ENCODE results near the gene THBS4. TPM values are rescaled to one million over a fixed set of nuclear protein-coding genes. Genes with fewer than 3 reads are reported as not detected.
A peak's percentile ranks its signal among the peaks of the same experiment; 100 is the strongest.

THBS4 gene
- total and polyA plus RNA-seq, 10 of the 15 experiments (the other 5 are each of a cell fraction or from before 2014, with no cell fraction given) = 0.31 to 1.7 (median 0.75) TPM

GRCh38 chr5:80054682-80055081 lies 19.5 kb downstream of the THBS4 start:
- Histone ChIP-seq H4K20me1 (ENCODE audit: control insufficient read depth, insufficient read depth) (no peaks in the 10 kb centered on the region), H3K36me3 (ENCODE audit: control insufficient read depth in 2 of 2, insufficient read depth in 2 of 2, low read length in 1 of 2) (no peaks in the 10 kb centered on the region), H3K27me3 (replicated peaks in 1 of 2; ENCODE audit: control insufficient read depth in 2 of 2, insufficient read depth in 2 of 2, low read length in 1 of 2) (no peaks in the 10 kb centered on the region; a peak in 2 of 4 replicates), H3K27ac (ENCODE audit: control insufficient read depth, insufficient read depth) (no peak overlapping the region), H3K4me3 (no peak overlapping the region), H3K9me3 (replicated peaks; ENCODE audit: control insufficient read depth, insufficient read depth, low read length) (no peaks in the 10 kb centered on the region), H3K79me2 (ENCODE audit: control insufficient read depth, insufficient read depth, low read length) (no peaks in the 10 kb centered on the region), H3K4me1 (ENCODE audit: control insufficient read depth, insufficient read depth, low read length) (no peaks in the 10 kb centered on the region), H3K9ac (ENCODE audit: control insufficient read depth, insufficient read depth, low read length) (no peak overlapping the region), H2AFZ (ENCODE audit: control insufficient read depth, low read depth, low read length) (no peak overlapping the region), H3K4me2 (ENCODE audit: control insufficient read depth, insufficient read depth) (no peak overlapping the region)
- FAIRE-seq (no peak), ATAC-seq (peak; percentile 34; the same call in 1 of the 3 replicates), DNase-seq (ENCODE audit: low read depth, low spot score) (no peak)
- WGBS (ENCODE audit: insufficient coverage, insufficient replicate concordance, low lambda C conversion rate, missing lambda C conversion rate) = 58% methylated on average over 5 of the region's 5 CpGs
- POLR2A ChIA-PET = no interaction called here
- RAD21 ChIA-PET (ENCODE audit: unreplicated experiment) = no interaction called here
- in situ Hi-C loops (cut with MboI) = no loop called here
- intact Hi-C loops (cut with micrococcal nuclease; ENCODE audit: unreplicated experiment) = no loop called here
- SMC1A ChIA-PET (ENCODE audit: uncharacterized antibody, unreplicated experiment) = no interaction called here
- TF ChIP-seq JUNB (IDR thresholded peaks at IDR 0.05) = peak; percentile 23; the same call in 1 of the 2 replicates
- no peak for TF ChIP-seq MXI1 (IDR thresholded peaks at IDR 0.05; ENCODE audit: low read depth, low read length)
- CTCF ChIA-PET = no interaction called here
- no TSS peak for BruUV-seq (replicated peaks)

- no peaks in the 10 kb centered on the region for H3K36me3 ChIP-seq (ENCODE audit: control insufficient read depth in 2 of 2, insufficient read depth in 2 of 2, low read length in 1 of 2)
- ChIA-PET CTCF (interaction anchor here (1.0 to 1.7 kb wide), 2 partner anchors 9 to 28 kb away, joined by 3 to 5 read pairs; no protein-coding TSS in a partner anchor), POLR2A (no interaction called here), RAD21 (ENCODE audit: unreplicated experiment) (interaction anchor here (0.7 kb wide), 1 partner anchor 252 kb away, joined by 5 read pairs; no protein-coding TSS in a partner anchor), SMC1A (ENCODE audit: uncharacterized antibody, unreplicated experiment) (interaction anchor here (1.0 kb wide), 1 partner anchor 28 kb away, joined by 3 read pairs; no protein-coding TSS in a partner anchor)
- DNase-seq (ENCODE audit: low read depth, low spot score) = no peak
- H3K9ac ChIP-seq (ENCODE audit: control insufficient read depth, insufficient read depth, low read length) = no peak overlapping the region
- no peaks in the 10 kb centered on the region for H3K79me2 ChIP-seq (ENCODE audit: control insufficient read depth, insufficient read depth, low read length)
- H2AFZ ChIP-seq (ENCODE audit: control insufficient read depth, low read depth, low read length) = no peak overlapping the region
- no peak overlapping the region for H3K4me3 ChIP-seq
- TF ChIP-seq CHD4 (IDR thresholded peaks at IDR 0.05) = no peak
- 0 out of 2 replicates have a peak, but pooled peaks have one; percentile 10 for TF ChIP-seq IKZF1 (conservative IDR thresholded peaks at IDR 0.05)
- peak; percentile 17; the same call in 1 of the 2 replicates for TF ChIP-seq RUNX3 (IDR thresholded peaks at IDR 0.05; ENCODE audit: low read length)
- no peaks in the 10 kb centered on the region; a peak in 1 of 4 replicates for H3K27me3 ChIP-seq (replicated peaks in 1 of 2; ENCODE audit: control insufficient read depth in 2 of 2, insufficient read depth in 2 of 2, low read length in 1 of 2)
- intact Hi-C loops (cut with micrococcal nuclease; ENCODE audit: unreplicated experiment) (no loop called here), in situ Hi-C loops (cut with MboI) (no loop called here)
- no peak for FAIRE-seq
- no peak overlapping the region for H3K4me2 ChIP-seq (ENCODE audit: control insufficient read depth, insufficient read depth)
- peak; percentile 31; the same call in 1 of the 3 replicates for ATAC-seq
- H4K20me1 ChIP-seq (ENCODE audit: control insufficient read depth, insufficient read depth) = no peaks in the 10 kb centered on the region
- no peaks in the 10 kb centered on the region for H3K9me3 ChIP-seq (replicated peaks; ENCODE audit: control insufficient read depth, insufficient read depth, low read length)
- BruUV-seq (replicated peaks) = no TSS peak
- 40% methylated on average over 11 of the region's 11 CpGs for WGBS (ENCODE audit: insufficient coverage, insufficient replicate concordance, low lambda C conversion rate, missing lambda C conversion rate)
- H3K4me1 ChIP-seq (ENCODE audit: control insufficient read depth, insufficient read depth, low read length) = no peaks in the 10 kb centered on the region
- H3K27ac ChIP-seq (ENCODE audit: control insufficient read depth, insufficient read depth) = no peak overlapping the region
Observed at GRCh38 chr5:80055491-80056170, 20.5 kb downstream of the THBS4 start.

Data from GM12878 (cell line).